NT2/D1 (cell line): ENCODE data around the gene DDX3X.

Experiments
- SUZ12 ChIP-seq: IDR thresholded peaks from 2 replicates; pipeline ENCODE4 v1.6.1; 2011; ENCODE audit not compliant: insufficient read length, insufficient read depth; ENCODE audit errors: extremely low read depth
- YY1 ChIP-seq: IDR thresholded peaks from 2 replicates; pipeline ENCODE4 v1.6.1; 2011; ENCODE audit not compliant: insufficient read length, insufficient read depth

GRCh38 chrX:41314204-41314603, 19.8 kb upstream of the DDX3X start:
- TF ChIP-seq YY1: no peak
- TF ChIP-seq SUZ12: no peak
